NCI-H1092 treated with DMSO at 0.1 percent for 48 hours (cell line): ENCODE results near the gene PPP1R7.
A peak's percentile ranks its signal among the peaks of the same experiment; 100 is the strongest.
"Not testable (repeated sequence)": the region's sequence is repeated elsewhere in the genome, so short reads cannot be mapped to it uniquely, and the experiment has no call there.

Experiments used
- DNase-seq: peaks from one replicate; lab custom pipeline; 2025; lab: John Stamatoyannopoulos, UW

Gene PPP1R7, protein sequence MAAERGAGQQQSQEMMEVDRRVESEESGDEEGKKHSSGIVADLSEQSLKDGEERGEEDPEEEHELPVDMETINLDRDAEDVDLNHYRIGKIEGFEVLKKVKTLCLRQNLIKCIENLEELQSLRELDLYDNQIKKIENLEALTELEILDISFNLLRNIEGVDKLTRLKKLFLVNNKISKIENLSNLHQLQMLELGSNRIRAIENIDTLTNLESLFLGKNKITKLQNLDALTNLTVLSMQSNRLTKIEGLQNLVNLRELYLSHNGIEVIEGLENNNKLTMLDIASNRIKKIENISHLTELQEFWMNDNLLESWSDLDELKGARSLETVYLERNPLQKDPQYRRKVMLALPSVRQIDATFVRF

DNA sequence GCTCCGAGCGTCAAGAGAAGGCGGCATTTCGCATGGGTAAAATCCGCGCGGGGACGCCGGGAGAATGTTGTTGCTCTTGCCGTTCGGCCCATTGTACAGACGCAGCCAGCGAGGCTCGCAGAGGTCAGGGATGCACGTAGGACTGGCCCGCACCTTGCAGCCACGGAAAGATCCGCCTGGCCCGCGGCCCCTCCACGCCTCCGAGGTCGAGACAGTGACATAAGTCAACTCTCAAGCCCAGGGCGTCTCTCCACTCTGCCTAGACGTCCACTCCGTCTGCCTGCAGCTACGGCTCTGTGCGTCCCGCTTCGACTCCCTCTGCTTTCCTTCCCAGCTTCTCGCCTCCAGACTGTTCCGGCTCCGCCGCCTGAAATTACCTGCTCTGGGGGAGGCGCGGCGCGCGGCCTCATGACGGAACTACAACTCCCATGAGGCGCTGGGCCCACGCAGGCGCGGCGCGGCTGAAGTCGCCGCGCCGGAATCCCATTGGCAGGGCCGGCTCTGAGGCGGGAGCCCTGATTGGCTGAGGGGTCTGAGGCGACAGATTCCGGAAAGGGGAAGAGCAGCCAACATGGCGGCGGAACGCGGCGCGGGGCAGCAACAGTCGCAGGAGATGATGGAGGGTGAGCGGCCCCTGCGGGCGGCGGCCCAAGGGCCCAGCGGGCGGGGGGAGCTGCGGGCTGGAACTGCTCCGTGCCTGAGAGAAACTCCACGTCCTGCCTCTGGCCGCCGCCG, at the start of gene PPP1R7:
TSS of gene PPP1R7 (plus strand) at position 543 of the 735 bp plus-strand sequence. CDS start at position 572, 29 bp downstream.
- peak; percentile 92 for DNase-seq

DNA sequence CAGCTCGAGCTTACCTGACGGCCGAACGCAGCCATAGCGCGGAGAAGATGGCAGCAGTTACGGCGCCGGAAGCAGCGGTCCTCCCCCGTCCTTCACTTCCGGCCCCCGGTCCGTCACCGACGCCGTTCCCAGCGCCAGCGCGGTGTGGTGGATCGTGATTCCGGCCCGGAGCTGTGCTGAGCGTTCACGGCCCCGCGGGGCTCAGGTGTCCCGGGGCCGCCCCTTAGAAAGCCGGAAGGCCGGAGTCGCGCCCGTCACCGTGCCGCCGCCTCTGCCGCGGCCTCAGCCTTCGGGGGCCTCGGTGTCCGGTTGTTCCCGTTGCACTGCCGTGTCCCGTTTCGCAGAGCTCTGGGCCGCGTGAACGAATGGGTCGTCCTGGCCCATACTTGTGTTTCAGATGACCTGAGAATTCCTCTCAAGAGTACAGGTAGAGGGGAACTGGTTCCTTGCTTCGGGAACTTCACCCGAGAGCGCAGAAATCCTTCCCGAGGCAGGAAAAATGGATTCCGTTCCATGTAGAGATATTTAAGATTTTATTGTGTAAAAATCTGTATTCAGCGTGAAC, 47.9 kb upstream of the PPP1R7 start, which contains the start of gene MTERF4:
TSS of gene MTERF4 (minus strand) at position 49 of the 565 bp plus-strand sequence. CDS start at position 35, 14 bp downstream.
- peak; percentile 71 for DNase-seq

DNA sequence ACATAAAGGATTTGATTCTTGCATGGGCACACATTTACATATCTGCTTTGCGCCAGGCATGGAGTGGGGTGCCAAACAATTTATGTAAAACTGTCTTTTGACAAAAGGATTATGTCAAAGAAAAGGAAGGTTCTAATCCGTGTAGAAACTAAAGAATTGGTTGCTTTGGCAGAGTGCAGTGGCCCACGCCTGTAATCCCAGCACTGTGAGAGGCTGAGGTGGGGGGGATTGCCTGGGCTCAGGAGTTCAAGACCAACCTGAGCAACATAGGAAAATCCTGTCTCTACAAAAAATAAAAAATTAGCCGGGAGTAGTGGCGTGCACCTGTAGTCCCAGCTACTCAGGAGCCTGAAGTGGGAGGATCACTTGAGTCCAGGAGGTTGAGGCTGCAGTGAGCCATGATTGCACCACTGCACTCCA, 47.1 kb upstream of the PPP1R7 start:
- DNase-seq: no peak

DNA sequence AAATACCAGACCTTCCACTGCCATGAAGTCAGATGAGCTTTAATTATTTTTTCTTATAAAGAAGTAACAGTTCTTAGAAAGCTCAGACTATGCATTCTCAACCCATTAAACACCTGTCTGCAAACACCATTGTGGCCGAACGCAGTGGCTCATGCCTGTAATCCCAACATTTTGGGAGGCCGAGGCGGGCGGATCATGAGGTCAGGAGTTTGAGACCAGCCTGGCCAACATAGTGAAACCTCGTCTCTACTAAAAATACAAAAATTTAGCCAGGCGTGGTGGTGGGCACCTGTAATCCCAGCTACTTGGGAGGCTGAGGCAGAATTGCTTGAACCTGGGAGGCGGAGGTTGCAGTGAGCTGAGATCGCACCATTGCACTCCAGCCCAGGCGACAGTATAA, 45.7 kb upstream of the PPP1R7 start:
- DNase-seq: not testable (repeated sequence)

DNA sequence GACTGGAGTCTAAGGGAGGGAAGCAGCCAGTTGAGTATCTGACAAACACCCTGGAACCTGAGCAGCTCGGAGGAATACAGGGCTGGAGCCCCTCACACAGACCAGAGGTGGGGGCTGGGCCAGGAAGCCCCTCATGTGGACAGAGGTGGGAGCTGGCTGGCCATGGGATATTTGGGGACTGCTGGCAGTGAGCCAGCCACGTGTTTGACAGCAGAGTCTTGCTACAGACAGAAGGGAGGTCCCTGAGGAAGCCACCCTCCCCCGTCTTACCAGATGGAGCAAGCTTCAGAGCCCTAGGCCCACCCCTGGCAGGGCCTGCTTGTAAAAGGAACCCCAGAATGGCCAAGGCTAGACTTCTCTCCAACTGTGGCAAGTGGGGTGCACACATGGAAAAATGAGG, 44.6 kb upstream of the PPP1R7 start:
- no peak for DNase-seq

DNA sequence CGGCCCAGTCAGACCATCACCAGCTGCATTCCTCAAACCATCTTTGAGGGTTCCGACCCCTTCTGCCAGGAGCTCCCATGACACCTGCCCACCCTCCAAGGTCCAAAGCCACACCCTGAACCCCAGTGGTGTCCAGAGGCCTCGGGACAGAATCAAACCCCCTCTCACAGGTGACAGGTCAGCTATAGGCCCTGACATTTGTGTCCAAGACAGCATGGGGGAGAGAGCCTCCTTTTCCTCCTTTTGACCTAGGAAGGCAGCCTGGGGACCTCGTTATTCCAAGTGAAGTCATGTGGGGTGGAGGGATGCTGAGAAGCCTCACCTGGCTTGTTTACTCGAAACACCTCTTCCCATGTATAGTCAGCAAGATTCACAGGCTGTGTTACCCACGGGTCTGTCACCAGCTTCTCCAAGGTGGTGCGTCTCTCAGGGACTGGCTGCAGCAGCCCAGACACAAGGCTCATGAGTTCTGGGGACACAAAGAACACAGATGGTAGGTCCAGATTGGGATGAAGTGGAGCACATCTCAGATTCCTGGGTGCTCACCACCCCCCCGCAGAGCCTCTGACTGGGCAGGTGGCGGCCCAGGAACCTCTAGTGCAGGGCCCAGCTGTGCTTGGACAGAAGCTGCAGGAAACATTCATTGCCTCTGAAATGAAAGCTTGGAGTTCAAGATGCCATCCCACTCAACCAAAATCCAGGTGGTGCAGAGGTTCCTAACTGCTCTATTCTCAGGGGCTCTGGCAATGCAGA, 43.1 kb upstream of the PPP1R7 start:
- DNase-seq: no peak

DNA sequence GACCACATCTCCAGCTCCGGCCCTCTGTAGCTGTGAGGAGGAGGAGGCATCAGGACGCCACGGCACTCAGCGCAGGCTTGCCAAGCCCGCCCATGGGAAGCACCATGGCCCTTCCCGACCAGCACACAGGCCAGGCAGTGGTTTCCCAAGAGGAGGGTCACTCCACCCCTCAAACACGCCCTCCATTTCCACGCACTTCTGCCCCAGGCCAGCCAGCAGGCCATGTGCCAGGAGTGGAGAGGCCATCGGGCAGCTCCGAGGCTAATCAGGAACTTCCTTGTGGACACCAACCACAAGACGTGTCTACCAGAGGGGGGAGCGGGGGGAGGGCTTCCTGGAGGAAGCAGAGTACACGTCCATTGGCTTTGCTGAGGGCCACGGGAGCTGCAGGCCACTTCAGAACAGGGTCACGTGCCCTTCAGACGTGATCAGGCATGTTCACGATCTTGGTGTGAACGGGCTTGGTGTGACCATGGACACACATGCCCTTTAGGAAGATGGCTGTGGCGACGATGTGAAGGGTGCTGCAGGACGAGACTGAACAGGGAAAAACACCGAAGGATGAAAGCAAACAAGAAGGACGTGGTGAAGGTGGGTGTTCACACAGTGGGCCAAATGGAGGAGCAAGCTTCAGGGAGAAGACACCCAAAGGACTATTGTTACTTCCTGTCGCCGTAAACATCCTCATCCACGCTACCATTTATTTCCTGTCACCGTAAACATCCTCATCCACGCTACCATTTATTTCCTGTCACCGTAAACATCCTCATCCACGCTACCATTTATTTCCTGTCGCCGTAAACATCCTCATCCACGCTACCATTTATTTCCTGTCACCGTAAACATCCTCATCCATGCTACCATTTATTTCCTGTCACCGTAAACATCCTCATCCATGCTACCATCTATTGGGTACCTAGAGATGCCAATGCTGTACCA, 41.7 kb upstream of the PPP1R7 start:
- no peak for DNase-seq

DNA sequence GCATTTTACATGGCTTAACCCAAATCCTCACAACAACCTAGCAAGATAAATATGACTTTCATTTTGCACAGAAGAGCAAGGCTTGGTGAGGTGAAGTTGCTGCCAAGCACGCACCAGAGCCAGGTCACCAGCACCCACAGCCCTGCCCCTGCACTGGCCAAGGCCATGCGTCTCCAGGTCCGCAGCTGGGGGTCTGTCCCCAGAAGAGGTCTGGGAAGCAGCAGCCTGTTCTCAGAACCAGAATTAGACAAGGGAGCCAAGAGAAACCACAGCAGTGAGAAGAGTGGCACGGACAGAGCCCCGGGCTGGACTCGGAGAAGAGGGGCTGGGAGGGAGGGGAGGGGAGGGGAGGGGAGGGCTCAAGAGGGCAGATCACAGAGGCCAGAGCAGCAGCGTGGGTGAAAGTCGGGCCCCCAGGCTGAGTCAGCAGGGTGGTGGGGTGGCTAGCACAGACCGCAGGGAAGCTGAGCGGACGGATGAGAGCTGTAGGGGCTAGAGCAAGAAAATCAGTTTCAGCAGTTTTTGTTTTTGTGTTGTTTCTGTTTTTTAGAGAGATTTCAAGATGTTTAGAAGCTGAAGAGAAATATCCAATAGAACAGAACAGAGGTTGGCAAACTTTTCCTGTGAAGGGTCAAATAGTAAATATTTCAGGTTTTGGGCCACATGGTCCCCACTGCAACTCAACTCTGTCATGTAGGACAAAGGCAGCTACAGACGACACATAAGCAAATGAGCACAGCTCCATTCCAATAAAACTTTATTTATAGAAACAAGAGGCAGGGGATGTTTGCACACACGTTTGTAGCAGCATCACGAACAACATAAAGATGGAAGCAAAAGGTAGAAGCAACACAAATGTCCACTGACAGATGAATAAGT, 40.8 kb upstream of the PPP1R7 start:
- no peak for DNase-seq

DNA sequence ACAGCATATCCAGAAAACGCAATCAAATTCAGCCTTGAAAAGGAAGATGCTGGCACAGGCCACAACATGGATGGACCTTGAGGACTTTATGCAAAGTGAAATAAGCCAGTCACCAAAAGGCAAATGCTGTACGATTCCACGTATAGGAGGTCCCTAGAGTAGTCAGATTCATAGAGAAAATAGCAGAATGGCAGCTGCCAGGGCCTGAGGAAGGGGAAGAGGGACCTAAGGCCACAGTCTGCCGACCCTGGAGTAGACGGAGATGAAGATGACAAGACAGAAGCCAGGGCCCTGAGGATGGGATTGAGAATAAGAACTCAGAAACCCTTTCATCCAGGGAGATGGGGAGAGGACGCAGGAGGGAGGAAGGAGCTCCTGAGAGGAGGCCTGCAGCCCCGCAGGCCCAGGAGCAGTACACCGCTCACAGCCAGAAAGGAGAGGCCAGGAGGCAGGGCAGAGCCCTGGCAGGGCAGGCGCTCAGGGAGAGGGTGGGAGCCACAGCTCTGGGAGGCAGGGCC, 40.1 kb upstream of the PPP1R7 start:
- DNase-seq: no peak

DNA sequence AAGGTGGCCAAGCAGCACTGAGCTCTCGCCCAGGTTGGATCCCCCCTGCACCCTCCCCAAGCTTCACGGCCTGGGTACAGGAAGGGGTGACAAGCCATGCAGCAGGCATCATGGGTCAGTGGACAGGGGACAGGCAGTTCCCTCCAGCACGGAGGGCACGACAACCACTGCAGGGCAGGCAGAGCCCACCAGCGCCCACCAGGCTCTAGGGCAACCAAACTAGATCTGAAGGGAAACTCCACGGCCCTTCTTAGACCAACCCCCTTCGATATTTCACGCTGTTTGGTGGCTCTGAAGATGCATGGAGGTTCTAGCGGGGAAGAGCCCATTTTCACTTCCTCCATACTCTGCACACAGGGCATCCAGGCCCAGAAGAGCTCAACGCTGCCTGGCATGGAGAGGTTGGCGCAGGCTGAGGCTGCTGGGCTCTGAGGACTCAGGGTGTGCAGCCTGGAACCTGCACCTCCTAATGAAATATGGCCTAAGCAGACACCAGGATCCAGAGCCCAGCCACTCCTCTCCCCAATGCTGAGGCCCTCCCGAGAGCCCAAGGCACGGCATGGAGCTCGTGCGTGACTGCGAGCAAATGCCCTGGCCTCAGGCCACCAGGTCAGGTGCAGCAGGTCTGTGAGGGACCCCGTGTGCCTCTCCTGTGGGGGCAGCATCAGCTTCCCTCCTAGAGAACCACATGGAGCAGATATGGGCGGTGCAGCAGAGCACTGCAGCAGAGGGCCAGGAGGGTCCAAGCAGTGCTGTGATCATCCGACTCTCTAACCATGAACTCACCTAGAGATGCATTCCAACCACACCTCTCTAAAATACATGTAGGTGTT, 39.4 kb upstream of the PPP1R7 start:
- DNase-seq: no peak

DNA sequence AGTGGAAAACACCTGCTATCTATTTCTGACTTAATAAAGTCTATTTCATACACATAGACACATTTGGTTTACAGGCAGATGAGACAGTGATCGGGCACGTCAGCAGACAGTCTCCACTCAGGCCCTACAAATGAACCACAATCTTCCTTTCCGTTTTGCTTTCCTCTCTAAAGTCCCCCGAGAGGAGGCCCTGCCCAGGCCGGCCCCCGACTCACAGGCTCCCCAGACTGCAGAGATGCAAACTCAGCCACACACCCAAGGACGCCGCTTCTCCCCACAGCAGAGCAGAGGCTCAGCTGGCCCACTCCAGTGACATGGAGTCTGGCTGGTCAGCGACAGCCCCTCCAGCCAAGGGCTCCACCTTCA, 38.8 kb upstream of the PPP1R7 start:
- no peak for DNase-seq

DNA sequence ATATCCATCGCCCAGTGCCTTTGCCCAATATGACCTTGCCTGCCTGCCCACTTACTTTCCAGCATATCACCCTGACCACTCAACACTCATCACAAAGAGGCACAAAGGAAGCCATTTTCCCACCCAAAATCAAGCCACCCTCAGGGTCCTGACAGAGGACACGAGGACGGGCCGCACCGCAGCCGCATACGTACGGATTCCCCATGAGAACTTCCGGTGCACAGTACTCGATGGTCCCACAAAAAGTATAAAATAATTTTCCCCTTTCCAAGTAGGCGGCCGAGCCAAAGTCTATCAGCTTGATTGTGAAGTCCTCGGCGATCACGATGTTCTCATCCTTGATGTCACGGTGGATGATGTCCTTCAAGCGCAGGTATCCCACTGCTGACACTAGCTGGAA, 38.2 kb upstream of the PPP1R7 start:
- no peak for DNase-seq

DNA sequence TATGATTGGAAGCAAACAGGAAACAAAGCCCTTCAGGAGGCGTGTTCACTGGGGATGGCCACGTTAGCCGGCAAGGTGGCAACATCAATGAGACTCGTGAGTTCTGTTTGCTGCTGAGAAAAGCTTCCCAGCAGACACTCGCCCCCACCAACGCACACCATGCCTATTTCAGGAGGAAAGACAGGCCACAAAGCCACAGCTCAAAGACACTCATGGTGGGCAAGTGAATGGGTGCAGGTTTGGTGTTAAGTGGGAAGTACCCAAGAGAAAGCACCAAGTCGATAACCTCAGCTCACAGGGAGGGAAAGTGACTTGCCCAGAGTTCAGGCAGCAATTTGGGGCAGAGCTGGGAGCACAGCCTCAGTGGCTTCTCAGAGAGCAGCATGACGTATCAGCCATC, 37.7 kb upstream of the PPP1R7 start:
- DNase-seq: no peak

DNA sequence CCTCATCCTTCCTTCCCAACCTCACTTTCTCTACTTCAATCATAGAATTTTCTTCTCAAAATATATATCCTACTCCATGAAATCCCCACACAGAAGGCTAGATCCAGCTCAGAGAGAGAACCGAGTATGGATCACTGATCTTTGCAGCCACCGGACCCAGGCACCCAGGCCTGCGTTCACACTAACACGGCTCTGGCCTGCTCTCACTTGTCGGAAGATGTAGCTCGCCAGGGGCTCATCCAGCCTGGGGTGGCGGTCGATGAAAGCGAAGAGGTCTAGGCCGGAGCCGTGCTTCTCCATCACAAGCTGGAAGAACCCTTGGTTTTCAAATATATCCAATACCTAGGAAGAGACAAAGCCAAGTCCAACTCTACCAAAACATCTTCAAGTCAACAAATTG, 35.4 kb upstream of the PPP1R7 start:
- no peak for DNase-seq

DNA sequence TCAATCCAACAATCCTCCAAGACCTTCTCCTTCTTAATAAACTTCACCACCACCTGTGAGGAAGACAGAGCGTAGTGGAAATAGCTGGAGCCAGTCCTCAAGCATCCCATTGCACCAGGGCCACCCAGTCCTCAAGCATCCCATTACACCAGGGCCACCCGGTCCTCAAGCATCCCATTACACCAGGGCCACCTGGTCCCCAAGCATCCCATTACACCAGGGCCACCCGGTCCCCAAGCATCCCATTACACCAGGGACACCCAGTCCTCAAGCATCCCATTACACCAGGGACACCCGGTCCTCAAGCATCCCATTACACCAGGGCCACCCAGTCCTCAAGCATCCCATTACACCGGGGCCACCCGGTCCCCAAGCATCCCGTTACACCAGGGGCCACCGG, 34.9 kb upstream of the PPP1R7 start:
- DNase-seq: no peak

DNA sequence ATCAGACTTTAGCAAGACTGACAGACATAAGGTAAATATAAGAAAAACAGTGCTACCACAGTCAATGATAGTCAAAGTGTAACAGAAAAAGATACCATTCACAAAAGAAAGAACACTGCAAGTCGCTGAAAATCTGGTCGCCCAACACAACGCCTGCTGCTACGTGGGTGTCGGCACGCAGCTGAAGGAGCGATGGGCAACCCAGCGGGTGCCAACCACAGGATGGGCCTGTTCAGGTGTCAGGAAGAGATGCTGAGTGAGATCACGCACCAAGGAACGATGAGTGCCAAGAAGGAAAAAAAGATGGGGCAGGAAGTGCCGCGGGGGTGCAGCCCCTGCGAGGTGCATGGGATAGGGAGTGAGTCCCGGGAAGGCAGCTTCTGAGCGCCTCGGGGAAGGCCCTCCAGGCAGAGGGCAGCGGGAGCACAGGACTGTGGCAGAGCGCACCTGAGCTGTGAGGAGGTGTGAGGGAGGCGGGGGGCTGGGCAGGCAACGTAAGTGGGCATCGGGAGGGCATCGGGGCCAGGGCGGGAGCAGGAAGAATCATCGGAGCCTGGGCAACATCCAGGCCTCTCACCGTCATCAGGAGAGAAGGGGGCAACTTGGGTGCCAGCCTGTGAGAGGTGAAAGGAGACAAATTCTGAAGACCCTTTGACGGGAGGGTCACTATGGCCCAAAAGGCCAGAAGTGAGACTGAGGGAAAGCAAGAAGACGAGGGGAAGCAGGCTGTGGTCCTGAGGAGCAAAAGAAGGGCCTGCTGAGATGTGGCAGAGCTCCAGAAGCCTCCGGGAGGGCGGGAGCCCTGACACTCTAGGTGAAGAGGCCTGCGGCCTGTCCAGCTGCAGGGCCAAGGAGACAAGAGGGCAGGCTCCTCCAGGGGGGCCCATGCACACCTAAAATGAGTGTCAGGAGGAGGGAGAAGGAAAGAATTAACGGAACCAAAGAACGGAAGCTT, 33.4 kb upstream of the PPP1R7 start:
- no peak for DNase-seq

DNA sequence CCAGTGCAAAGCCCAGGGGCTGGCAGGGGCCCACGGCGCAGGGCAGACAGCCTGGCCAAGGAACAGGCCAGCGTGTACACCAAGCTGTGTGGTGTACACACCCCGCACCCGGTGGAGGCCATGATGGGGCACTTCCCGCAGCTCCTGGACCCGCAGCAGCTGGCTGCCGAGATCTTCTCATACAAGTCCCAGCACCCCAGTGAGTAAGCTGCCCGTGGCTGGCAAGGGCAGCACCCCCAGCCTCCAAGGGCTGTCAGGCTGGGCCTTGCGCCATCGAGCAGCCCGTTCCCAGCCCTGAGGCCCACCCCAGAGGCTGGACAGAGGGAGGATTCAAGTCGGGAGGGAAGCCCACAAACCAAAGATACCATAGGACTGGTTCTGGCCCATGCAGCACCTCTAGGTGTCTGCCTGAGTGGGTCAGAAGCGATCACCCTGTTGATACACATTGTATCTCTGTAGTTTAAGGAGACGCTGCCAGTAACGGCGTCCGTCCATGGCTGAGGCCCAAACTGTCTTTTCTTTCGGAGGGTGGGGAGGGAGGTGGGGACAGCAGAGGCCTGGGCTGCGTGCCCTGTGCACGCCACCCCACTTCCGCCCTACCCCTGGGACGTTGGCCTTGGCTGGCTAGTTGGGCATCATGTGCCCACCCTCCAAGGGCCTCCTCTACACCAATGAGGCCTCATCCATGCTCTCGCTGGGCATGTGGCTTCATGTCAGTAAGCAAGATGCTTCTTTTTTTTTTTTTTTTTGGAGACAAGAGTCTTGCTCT, 31.3 kb upstream of the PPP1R7 start:
- no peak for DNase-seq
